Trophoblast cell (in vitro differentiated cells and primary cell): ENCODE data around the gene PATZ1.
"Not testable (repeated sequence)": the region's sequence is repeated elsewhere in the genome, so short reads cannot be mapped to it uniquely, and the experiment has no call there.

Experiments used
- DNase-seq, 2 donors: peaks; one replicate each; pipeline ENCODE4 v3.0.0-alpha.2; 2016
- H2AFZ ChIP-seq: 2 replicates; pipeline ENCODE4 v1.6.1; 2013; ENCODE audit warnings: low read length, moderate library complexity, mild to moderate bottlenecking; ENCODE audit not compliant: insufficient read depth, poor library complexity
- H2AK5ac ChIP-seq: 2 replicates; pipeline ENCODE4 v1.6.1; 2013; ENCODE audit warnings: mild to moderate bottlenecking, low read length
- H2BK120ac ChIP-seq: 2 replicates; pipeline ENCODE4 v1.6.1; 2013; ENCODE audit warnings: low read length, mild to moderate bottlenecking, moderate library complexity; ENCODE audit not compliant: insufficient read depth, poor library complexity
- H2BK12ac ChIP-seq: 2 replicates; pipeline ENCODE4 v1.6.1; 2013; ENCODE audit warnings: mild to moderate bottlenecking, low read length, moderate library complexity
- H2BK5ac ChIP-seq: 2 replicates; pipeline ENCODE4 v1.6.1; 2013; ENCODE audit warnings: low read length, low read depth, moderate library complexity, mild to moderate bottlenecking; ENCODE audit not compliant: poor library complexity
- H3K14ac ChIP-seq: 2 replicates; pipeline ENCODE4 v1.6.1; 2013; ENCODE audit warnings: mild to moderate bottlenecking, low read length
- H3K18ac ChIP-seq: 2 replicates; pipeline ENCODE4 v1.6.1; 2013; ENCODE audit warnings: mild to moderate bottlenecking, low read length
- H3K23ac ChIP-seq: 2 replicates; pipeline ENCODE4 v1.6.1; 2013; ENCODE audit warnings: low read length
- H3K27ac ChIP-seq: 2 replicates; pipeline ENCODE4 v1.5.1; 2013; ENCODE audit warnings: low read depth, mild to moderate bottlenecking, inconsistent platforms, low read length, moderate library complexity
- H3K27me3 ChIP-seq: 2 replicates; pipeline ENCODE4 v1.6.1; 2013; ENCODE audit warnings: inconsistent platforms, mild to moderate bottlenecking, low read length, moderate library complexity; ENCODE audit not compliant: insufficient read depth
- H3K36me3 ChIP-seq, 2 experiments: 1 replicate in 1 of 2; 2 replicates in 1 of 2; pipeline ENCODE4 v1.6.1; 2013; ENCODE audit warnings: low read length in 2 of 2, mild to moderate bottlenecking in 2 of 2, moderate library complexity in 1 of 2; ENCODE audit not compliant: insufficient read depth in 2 of 2, control insufficient read depth in 1 of 2
- H3K4ac ChIP-seq: 2 replicates; pipeline ENCODE4 v1.6.1; 2013; ENCODE audit warnings: low read depth, mild to moderate bottlenecking, low read length, moderate library complexity
- H3K4me1 ChIP-seq, 2 experiments: 1 replicate in 1 of 2; 2 replicates in 1 of 2; pipeline ENCODE4 v1.6.1; 2013; ENCODE audit warnings: low read length in 2 of 2, mild to moderate bottlenecking in 2 of 2, moderate library complexity in 1 of 2; ENCODE audit not compliant: insufficient read depth in 2 of 2, control insufficient read depth in 1 of 2
- H3K4me2 ChIP-seq: 2 replicates; pipeline ENCODE4 v1.6.1; 2013; ENCODE audit warnings: inconsistent platforms, mild to moderate bottlenecking, low read length, moderate library complexity
- H3K4me3 ChIP-seq: 2 replicates; pipeline ENCODE4 v1.5.1; 2013; ENCODE audit warnings: mild to moderate bottlenecking, low read depth, low read length, inconsistent platforms
- H3K79me1 ChIP-seq: one replicate; pipeline ENCODE4 v1.6.1; 2013; ENCODE audit warnings: low read length
- H3K79me2 ChIP-seq: 2 replicates; pipeline ENCODE4 v1.6.1; 2013; ENCODE audit warnings: low read length, mild to moderate bottlenecking; ENCODE audit not compliant: control insufficient read depth, insufficient read depth, poor library complexity
- H3K9ac ChIP-seq: 2 replicates; pipeline ENCODE4 v1.6.1; 2013; ENCODE audit warnings: mild to moderate bottlenecking, low read length
- H3K9me3 ChIP-seq: 2 replicates; pipeline ENCODE4 v1.6.1; 2013; ENCODE audit warnings: low read depth, mild to moderate bottlenecking, control low read depth, inconsistent platforms, low read length; ENCODE audit not compliant: insufficient read depth
- H4K12ac ChIP-seq: 2 replicates; pipeline ENCODE4 v1.6.1; 2013; ENCODE audit warnings: low read depth, mild to moderate bottlenecking, low read length, moderate library complexity
- H4K8ac ChIP-seq: 2 replicates; pipeline ENCODE4 v1.6.1; 2013; ENCODE audit warnings: low read depth, mild to moderate bottlenecking, low read length, moderate library complexity
- H4K91ac ChIP-seq: one replicate; pipeline ENCODE4 v1.6.1; 2013; ENCODE audit warnings: low read depth, mild to moderate bottlenecking, low read length, moderate library complexity
- WGBS: extraction: QIAGEN DNeasy Blood & Tissue Kit; methylation state at CpG from one replicate; pipeline ENCODE4 v1.1.7; 2013; ENCODE audit warnings: missing lambda C conversion rate; ENCODE audit not compliant: insufficient read length, insufficient coverage; ENCODE audit errors: extremely low coverage; 5-methylcytosine and 5-hydroxymethylcytosine counted together

Gene PATZ1

DNA sequence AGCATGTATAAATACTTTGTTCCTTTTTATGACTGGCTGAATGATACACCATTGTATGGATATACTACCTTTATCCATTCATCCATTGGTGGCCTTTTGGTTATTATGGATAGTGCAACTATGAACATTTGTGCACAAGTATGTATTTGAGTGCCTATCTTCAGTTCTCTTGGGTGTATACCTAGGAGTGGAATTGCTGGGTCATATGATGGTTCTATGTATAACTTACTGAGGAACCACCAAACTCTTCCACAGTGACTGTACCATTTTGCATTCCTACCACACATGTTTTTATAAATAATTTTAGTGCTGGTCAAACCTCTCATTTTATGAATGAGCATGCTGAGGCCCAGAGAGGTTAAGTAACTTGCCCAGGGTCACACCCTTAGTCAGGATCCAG lies 3.8 kb upstream of the PATZ1 start:
- no peak overlapping the region for H2BK120ac ChIP-seq
- no peaks in the 10 kb centered on the region for H3K27me3 ChIP-seq
- H3K18ac ChIP-seq = no peak overlapping the region
- H3K79me2 ChIP-seq = peaks cover 18% of the 10 kb centered on the region
- H3K4me3 ChIP-seq = no peak overlapping the region
- no peak overlapping the region for H3K9ac ChIP-seq
- H3K9me3 ChIP-seq = no peaks in the 10 kb centered on the region
- H3K4me2 ChIP-seq = no peak overlapping the region
- H3K36me3 ChIP-seq = peaks cover 0 to 4% of the 10 kb centered on the region in 2 experiments
- H4K91ac ChIP-seq = no peak overlapping the region
- no peak overlapping the region for H2AK5ac ChIP-seq
- no peak overlapping the region for H4K12ac ChIP-seq
- no peak overlapping the region for H3K27ac ChIP-seq
- no peak overlapping the region for H3K4ac ChIP-seq
- H3K4me1 ChIP-seq = peaks cover 4 to 10% of the 10 kb centered on the region in 2 experiments
- H2BK12ac ChIP-seq = no peak overlapping the region
- H3K23ac ChIP-seq = no peak overlapping the region
- DNase-seq = no peak
- no peak overlapping the region for H3K14ac ChIP-seq
- peaks cover 19% of the 10 kb centered on the region for H3K79me1 ChIP-seq
- H2AFZ ChIP-seq = no peak overlapping the region
- H2BK5ac ChIP-seq = no peak overlapping the region
- H4K8ac ChIP-seq = no peak overlapping the region

DNA sequence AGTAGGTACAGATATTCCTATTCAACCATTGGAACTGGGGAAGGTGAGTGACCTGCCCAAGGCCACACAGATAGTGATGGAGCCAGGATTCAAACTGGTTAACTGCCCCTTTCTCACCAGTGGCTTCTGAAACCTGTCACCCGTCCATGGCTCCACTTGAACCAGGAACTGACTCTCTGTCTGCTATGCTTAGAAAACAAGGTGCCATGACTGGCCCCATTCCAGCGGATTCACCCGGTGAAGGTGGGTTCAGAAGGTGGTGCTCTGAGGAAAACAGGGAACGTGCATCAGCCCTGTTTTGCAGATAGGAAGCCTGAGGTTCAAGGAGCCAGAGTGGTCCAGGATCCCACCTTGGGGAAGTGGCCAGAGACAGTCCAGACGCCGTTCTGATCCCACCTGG lies 2.6 kb upstream of the PATZ1 start:
- no peak overlapping the region for H3K23ac ChIP-seq
- peaks cover 29% of the 10 kb centered on the region for H3K79me1 ChIP-seq
- no CpG with 5 or more reads among the region's 6 CpGs for whole genome bisulfite sequencing
- H2AFZ ChIP-seq = no peak overlapping the region
- H2BK12ac ChIP-seq = no peak overlapping the region
- H3K18ac ChIP-seq = no peak overlapping the region
- H3K14ac ChIP-seq = no peak overlapping the region
- DNase-seq = no peak
- H3K4ac ChIP-seq = no peak overlapping the region
- H3K4me2 ChIP-seq = no peak overlapping the region
- no peak overlapping the region for H3K9ac ChIP-seq
- H2AK5ac ChIP-seq = no peak overlapping the region
- H3K27me3 ChIP-seq = no peaks in the 10 kb centered on the region
- H3K4me1 ChIP-seq = peaks cover 14 to 21% of the 10 kb centered on the region in 2 experiments
- no peak overlapping the region for H3K4me3 ChIP-seq
- no peak overlapping the region for H4K8ac ChIP-seq
- no peak overlapping the region for H2BK5ac ChIP-seq
- H3K27ac ChIP-seq = no peak overlapping the region
- H4K91ac ChIP-seq = no peak overlapping the region
- no peaks in the 10 kb centered on the region for H3K9me3 ChIP-seq
- no peak overlapping the region for H4K12ac ChIP-seq
- no peak overlapping the region for H2BK120ac ChIP-seq
- peaks cover 8 to 12% of the 10 kb centered on the region in 2 experiments for H3K36me3 ChIP-seq
- peaks cover 26% of the 10 kb centered on the region for H3K79me2 ChIP-seq

DNA sequence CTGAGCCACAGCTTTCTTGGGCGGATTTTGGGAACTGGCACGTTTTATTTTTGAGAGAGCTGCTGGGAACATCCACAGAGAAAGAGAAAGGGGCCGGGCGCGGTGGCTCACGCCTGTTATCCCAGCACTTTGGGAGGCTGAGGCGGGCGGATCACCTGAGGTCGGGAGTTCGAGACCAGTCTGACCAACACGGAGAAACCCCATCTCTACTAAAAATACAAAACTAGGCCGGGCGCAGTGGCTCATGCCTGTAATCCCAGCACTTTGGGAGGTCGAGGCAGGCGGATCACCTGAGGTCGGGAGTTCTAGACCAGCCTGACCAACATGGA lies 1.8 kb upstream of the PATZ1 start:
- not testable (repeated sequence) for H2AK5ac ChIP-seq, H2BK12ac ChIP-seq, DNase-seq, H2BK120ac ChIP-seq, H2BK5ac ChIP-seq, H3K4ac ChIP-seq, H3K9ac ChIP-seq, H3K23ac ChIP-seq, H3K27me3 ChIP-seq, H4K12ac ChIP-seq, H3K9me3 ChIP-seq, H3K4me3 ChIP-seq
- H3K79me2 ChIP-seq = peaks cover 26% of the 10 kb centered on the region
- peak overlapping the region; percentile 47 for H2AFZ ChIP-seq
- H3K18ac ChIP-seq = peak overlapping the region; percentile 3
- peak overlapping the region; percentile 8 for H3K14ac ChIP-seq
- peak overlapping the region; percentile 95 for H3K4me2 ChIP-seq
- H3K79me1 ChIP-seq = peaks cover 33% of the 10 kb centered on the region
- peak overlapping the region; percentile 37 for H4K91ac ChIP-seq
- H3K36me3 ChIP-seq = peaks cover 9 to 12% of the 10 kb centered on the region in 2 experiments
- H3K4me1 ChIP-seq = peaks cover 19 to 29% of the 10 kb centered on the region in 2 experiments
- WGBS = no CpG with 5 or more reads among the region's 16 CpGs
- peak overlapping the region; percentile 45 for H3K27ac ChIP-seq
- peak overlapping the region; percentile 13 for H4K8ac ChIP-seq

DNA sequence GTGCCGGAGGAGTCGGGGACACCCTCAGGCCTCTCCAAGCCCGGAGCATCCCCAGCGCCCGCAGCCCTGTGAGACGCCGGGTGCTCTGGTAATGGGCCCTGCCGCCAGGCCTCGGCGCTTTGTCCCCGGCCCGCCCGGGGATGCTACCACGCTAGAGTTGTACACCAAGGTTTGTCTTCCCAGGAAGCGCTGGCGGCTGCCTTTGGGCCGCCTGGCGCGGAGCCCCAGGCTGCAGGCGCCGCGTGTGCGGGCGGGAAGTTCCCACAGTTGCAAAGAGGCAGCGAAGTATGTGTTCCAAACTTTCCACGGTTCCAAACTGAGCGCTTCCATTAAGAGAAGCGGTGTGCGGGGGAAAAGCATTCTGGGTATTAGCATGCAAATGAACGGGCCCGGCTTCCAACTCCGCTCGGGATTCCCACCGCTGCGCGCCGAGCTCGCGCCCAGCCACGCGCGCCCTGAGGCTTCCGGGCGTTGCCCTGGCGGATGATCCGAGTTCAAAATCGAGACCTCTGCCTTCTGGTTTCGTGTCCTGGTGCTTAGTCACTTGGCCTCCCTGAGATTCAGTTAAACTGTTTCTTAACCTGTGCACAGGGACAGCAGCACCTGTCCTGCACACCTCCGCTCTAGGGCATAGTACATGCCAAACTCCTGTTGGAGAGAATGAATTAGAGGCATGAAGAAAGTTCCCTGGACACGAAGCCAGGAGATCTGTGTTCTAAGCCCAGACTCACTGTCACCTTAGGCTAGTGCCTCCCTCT lies 1.3 kb upstream of the PATZ1 start:
- H3K23ac ChIP-seq = no peak overlapping the region

More for the DNA sequence above, 1.3 kb upstream of the PATZ1 start:
- peaks cover 38% of the 10 kb centered on the region for H3K79me1 ChIP-seq
- H3K27ac ChIP-seq = peak overlapping the region; percentile 98
- H3K4me3 ChIP-seq = peak overlapping the region; percentile 71
- peak overlapping the region; percentile 97 for H4K8ac ChIP-seq
- peak; percentile 96 to 97 for DNase-seq
- peak overlapping the region; percentile 80 for H2AK5ac ChIP-seq
- H3K9me3 ChIP-seq = no peaks in the 10 kb centered on the region
- no CpG with 5 or more reads among the region's 50 CpGs for WGBS
- H3K4ac ChIP-seq = peak overlapping the region; percentile 85
- H3K4me2 ChIP-seq = peak overlapping the region; percentile 95
- H2BK120ac ChIP-seq = peak overlapping the region; percentile 95
- H3K79me2 ChIP-seq = peaks cover 29% of the 10 kb centered on the region
- H4K12ac ChIP-seq = peak overlapping the region; percentile 99
- peak overlapping the region; percentile 95 for H3K18ac ChIP-seq
- peaks cover 24 to 34% of the 10 kb centered on the region in 2 experiments for H3K4me1 ChIP-seq
- H2BK12ac ChIP-seq = peak overlapping the region; percentile 56
- H2AFZ ChIP-seq = peak overlapping the region; percentile 92
- peak overlapping the region; percentile 96 for H3K9ac ChIP-seq
- no peaks in the 10 kb centered on the region for H3K27me3 ChIP-seq
- H3K14ac ChIP-seq = peak overlapping the region; percentile 99
- peak overlapping the region; percentile 96 for H2BK5ac ChIP-seq
- peak overlapping the region; percentile 98 for H4K91ac ChIP-seq
- peaks cover 14 to 16% of the 10 kb centered on the region in 2 experiments for H3K36me3 ChIP-seq
